NCI-H446 (cell line): Measurements from ENCODE around the gene RELL1.
A peak's percentile ranks its signal among the peaks of the same experiment; 100 is the strongest.

Experiments
- DNase-seq, 2 experiments: peaks; one replicate each; lab custom pipeline; 2025; lab: John Stamatoyannopoulos, UW

The RELL1 gene

GRCh38 chr4:37686373-37687193 lies at the start of gene RELL1:
Gene RELL1, minus strand, starts transcription at chr4:37686376. Its CDS starts 89 bp downstream, at chr4:37686287.
- DNase-seq = peak; percentile 96 to 99

GRCh38 chr4:37735578-37735977 lies 49.4 kb upstream of the RELL1 start:
- DNase-seq = no peak

- no peak for DNase-seq
Observed at GRCh38 chr4:37734989-37735388, 48.8 kb upstream of the RELL1 start.

- DNase-seq = no peak
Observed at GRCh38 chr4:37733240-37733867, 47.2 kb upstream of the RELL1 start.

- no peak for DNase-seq
Observed at GRCh38 chr4:37732526-37733186, 46.5 kb upstream of the RELL1 start.

GRCh38 chr4:37729649-37730004 lies 43.5 kb upstream of the RELL1 start:
- DNase-seq = no peak

GRCh38 chr4:37728064-37728463 lies 41.9 kb upstream of the RELL1 start:
- no peak for DNase-seq

- DNase-seq = no peak
Observed at GRCh38 chr4:37727635-37728034, 41.5 kb upstream of the RELL1 start.

GRCh38 chr4:37726666-37727065 lies 40.5 kb upstream of the RELL1 start:
- DNase-seq = peak in 1 of 2 experiments; percentile 72

- DNase-seq = no peak
Observed at GRCh38 chr4:37725718-37726117, 39.5 kb upstream of the RELL1 start.

- no peak for DNase-seq
Observed at GRCh38 chr4:37723067-37723466, 36.9 kb upstream of the RELL1 start.

GRCh38 chr4:37721995-37722638 lies 35.9 kb upstream of the RELL1 start:
- no peak for DNase-seq

- DNase-seq = no peak
Observed at GRCh38 chr4:37719021-37719420, 32.8 kb upstream of the RELL1 start.

- peak in 1 of 2 experiments; percentile 55 for DNase-seq
Observed at GRCh38 chr4:37717576-37717975, 31.4 kb upstream of the RELL1 start.

- DNase-seq = peak in 1 of 2 experiments; percentile 32
Observed at GRCh38 chr4:37715889-37716402, 29.8 kb upstream of the RELL1 start.

- DNase-seq = no peak
Observed at GRCh38 chr4:37710491-37710890, 24.3 kb upstream of the RELL1 start.

GRCh38 chr4:37706032-37706431 lies 19.9 kb upstream of the RELL1 start:
- no peak for DNase-seq

- no peak for DNase-seq
Observed at GRCh38 chr4:37705571-37705970, 19.4 kb upstream of the RELL1 start.

GRCh38 chr4:37699868-37700481 lies 13.8 kb upstream of the RELL1 start:
- no peak for DNase-seq

- DNase-seq = no peak
Observed at GRCh38 chr4:37697566-37697965, 11.4 kb upstream of the RELL1 start.

GRCh38 chr4:37693450-37694190 lies 7.4 kb upstream of the RELL1 start:
- DNase-seq = no peak
